Amniotic stem cell (primary cell): ENCODE measurements around the gene FGF16.
"Not testable (repeated sequence)": the region's sequence is repeated elsewhere in the genome, so short reads cannot be mapped to it uniquely, and the experiment has no call there.

Experiments
- DNase-seq: peaks from one replicate; lab custom pipeline; 2025; lab: John Stamatoyannopoulos, UW

Gene FGF16

GRCh38 chrX:77447653-77448569, 722 bp downstream of the FGF16 start:
- no peak for DNase-seq

DNA sequence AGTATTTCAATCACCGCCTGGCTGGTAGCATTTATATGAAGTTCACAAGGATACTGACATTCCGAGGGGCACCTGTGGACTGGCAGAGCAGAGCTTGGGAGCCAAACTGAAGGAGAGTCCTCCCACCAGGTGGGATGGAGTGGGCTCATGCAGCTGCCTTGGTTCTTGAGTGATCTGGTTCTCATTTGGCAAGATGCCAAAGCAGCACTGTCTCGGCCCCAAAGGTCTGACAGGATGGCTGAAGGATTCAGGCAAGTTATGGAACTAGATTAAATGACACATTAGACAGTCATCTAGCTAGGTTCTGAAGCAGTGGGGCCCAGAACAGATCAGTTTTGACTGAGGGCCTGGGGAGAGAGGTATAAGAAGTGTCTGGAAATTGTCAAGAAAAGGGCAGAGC, 3.2 kb downstream of the FGF16 start:
- DNase-seq: no peak

- DNase-seq: no peak
These were observed 3.8 kb downstream of the FGF16 start for GRCh38 chrX:77450996-77451395.

DNA sequence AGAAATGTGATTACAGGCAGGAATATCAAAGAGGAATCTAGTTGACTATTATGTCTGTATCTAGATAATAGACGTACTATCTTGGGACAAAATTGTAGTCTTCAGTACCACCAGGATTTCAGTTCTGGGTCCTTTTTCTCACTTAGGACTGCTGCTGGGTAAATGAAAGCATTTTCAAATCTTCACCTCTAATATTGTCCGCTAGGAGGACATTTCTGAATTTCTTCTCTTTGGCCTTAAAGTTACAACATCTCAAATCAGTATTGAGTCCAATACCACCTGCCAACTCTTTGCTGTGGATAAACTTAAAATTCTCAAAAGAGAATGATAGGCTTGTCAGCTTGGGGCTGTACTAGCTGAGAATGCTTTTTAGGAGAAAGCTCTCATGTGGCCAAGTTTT, 6.0 kb downstream of the FGF16 start:
- no peak for DNase-seq

DNA sequence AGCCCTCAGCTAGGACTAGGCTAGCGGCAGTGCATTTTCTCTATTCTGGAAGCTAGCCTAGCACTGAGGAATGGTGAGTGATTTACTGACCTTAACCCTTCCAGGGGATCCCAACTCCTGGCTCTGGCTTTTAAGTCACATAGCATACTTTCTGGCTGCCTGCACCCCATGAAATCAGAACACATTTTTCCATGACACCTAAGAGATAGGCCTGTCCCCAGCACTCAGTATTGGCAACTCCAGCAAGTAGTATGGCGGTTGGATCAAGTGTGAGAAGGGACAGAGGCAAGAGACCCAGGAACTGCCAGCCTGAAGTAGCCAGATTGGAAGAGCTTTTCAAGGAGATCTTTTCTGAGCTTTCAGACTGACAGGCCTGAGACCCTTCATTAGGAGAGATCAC, 8.2 kb downstream of the FGF16 start:
- no peak for DNase-seq

- DNase-seq: no peak
These were observed 36.9 kb downstream of the FGF16 start for GRCh38 chrX:77484045-77484444.

DNA sequence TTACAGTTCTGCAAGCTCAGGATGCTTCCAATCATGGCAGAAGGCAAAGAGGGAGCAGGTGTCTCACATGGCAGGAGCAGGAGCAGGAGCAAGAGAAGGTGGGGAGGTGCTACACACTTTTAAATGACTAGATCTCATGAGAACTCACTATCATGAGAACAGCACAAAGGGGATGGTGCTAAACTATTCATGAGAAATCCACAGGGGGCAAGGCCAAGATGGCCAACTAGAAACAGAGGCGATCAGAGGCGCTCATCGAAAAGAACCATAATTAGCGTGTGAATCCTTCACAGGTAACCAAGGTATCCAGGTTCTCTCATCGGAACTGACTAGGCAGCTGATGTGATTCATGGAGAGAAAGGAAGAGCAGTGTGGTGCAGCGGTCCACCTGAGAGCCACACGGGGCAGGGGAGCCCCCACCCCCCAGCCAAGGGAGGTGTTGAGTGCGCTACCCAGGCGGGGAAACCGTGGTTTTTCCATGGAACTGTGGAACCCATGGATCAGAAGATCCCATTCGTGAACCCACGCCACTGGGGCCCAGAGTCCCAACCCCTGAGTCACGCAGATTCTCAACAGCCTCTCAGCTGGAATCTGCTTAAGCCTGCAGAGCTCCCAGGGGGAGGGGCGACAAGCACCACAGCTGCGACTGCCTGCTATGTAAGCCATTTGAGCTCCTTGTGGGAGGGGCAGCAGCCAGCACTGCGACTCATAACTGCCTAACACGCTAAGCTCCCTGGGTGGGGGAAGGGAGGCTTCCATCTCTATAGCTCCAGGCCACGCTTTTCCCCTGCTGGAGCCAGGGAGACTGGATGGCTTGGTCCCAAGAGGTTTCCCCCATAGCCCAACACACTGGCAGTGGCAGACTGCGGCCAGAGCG, 46.7 kb downstream of the FGF16 start:
- peak; percentile 12 for DNase-seq

- not testable (repeated sequence) for DNase-seq
These were observed 53.0 kb downstream of the FGF16 start for GRCh38 chrX:77500164-77500563.

GRCh38 chrX:77502951-77503525, 55.8 kb downstream of the FGF16 start:
- no peak for DNase-seq

- no peak for DNase-seq
These were observed 58.0 kb downstream of the FGF16 start for GRCh38 chrX:77505227-77505626.
